Spleen (tissue), 7 donors: Measurements from ENCODE around the gene SDK1.

Experiments used
- CTCF ChIP-seq, 11 experiments: fragments of 200-600 bp in 7 of 11; fragments of 450-650 bp in 4 of 11; sonication (generic) in 4 of 11; IDR thresholded peaks in 8 of 11; conservative IDR thresholded peaks in 3 of 11; 1 replicate in 7 of 11; 2 replicates in 4 of 11; pipeline versions ENCODE4 v1.4.0 to v1.8.0; 2016 to 2021; ENCODE audit warnings: antibody characterized with exemption in 11 of 11, inconsistent platforms in 4 of 11, mild to moderate bottlenecking in 1 of 11
- POLR2A ChIP-seq, 3 donors: fragments of 450-650 bp; IDR thresholded peaks; one replicate each; pipeline ENCODE4 v1.5.1; 2017; ENCODE audit warnings: antibody characterized with exemption in 3 of 3, mild to moderate bottlenecking in 1 of 3
- donor health status: DM: no; HTN: no; CAD: no; lungs with moderate emphysema.
- donor health status: DM: no; HTN: no; CAD: no.
- donor health status: DM: no; HTN: no; CAD: no.

DNA sequence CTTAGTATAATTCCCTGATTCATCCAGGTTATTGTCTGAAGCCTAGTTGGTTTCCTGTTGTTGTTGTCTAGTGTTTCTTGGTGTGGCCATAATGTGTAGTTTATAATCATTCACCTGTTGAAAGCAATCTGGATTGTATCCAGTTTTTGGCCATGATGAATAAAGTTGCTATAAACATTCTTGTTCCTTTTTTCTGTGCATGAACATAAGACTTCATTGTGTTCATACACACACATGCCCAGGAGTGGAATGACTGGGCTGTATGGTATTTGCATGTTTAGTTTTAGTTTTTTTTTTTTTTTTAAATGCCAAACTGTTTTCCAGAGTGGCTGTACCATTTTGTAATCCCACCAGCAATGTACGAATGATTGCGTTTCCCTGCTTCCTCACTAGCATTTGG lies 349.8 kb downstream of the SDK1 start:
- TF ChIP-seq CTCF (IDR thresholded peaks at IDR 0.05 in 8 of 11, conservative IDR thresholded peaks at IDR 0.05 in 3 of 11) (no peak), POLR2A (IDR thresholded peaks at IDR 0.05) (no peak)
